HG03342 (cell line): ENCODE results near the gene PLCB2.

ENCODE experiments used
- ATAC-seq: cut with Tn5 transposase; IDR thresholded peaks from one replicate; pipeline ENCODE4 v1.9.1; 2021; ENCODE audit warnings: mild to moderate bottlenecking, moderate library complexity; ENCODE audit not compliant: unreplicated experiment

PLCB2 gene

GRCh38 chr15:40325700-40326099, 18.0 kb upstream of the PLCB2 start:
- ATAC-seq, result no peak

- ATAC-seq, result no peak
Observed at GRCh38 chr15:40325188-40325587, 17.5 kb upstream of the PLCB2 start.

- ATAC-seq, result peak; percentile 1
Observed at GRCh38 chr15:40323953-40324937, 16.5 kb upstream of the PLCB2 start.

GRCh38 chr15:40323239-40323952, 15.7 kb upstream of the PLCB2 start, which contains the start of gene INAFM2:
Gene INAFM2, plus strand, starts transcription at chr15:40323692. Its CDS starts 364 bp downstream, at chr15:40324056.
- peak; percentile 85 for ATAC-seq

- ATAC-seq, result no peak
Observed at GRCh38 chr15:40322531-40323238, 14.9 kb upstream of the PLCB2 start.

GRCh38 chr15:40320931-40321371, 13.2 kb upstream of the PLCB2 start:
- ATAC-seq, result no peak

GRCh38 chr15:40320409-40320808, 12.7 kb upstream of the PLCB2 start:
- ATAC-seq, result no peak

GRCh38 chr15:40317580-40317979, 9.8 kb upstream of the PLCB2 start:
- no peak for ATAC-seq

GRCh38 chr15:40316931-40317330, 9.2 kb upstream of the PLCB2 start:
- ATAC-seq, result no peak

- no peak for ATAC-seq
Observed at GRCh38 chr15:40314723-40315276, 7.1 kb upstream of the PLCB2 start.

GRCh38 chr15:40313531-40314398, 6.0 kb upstream of the PLCB2 start:
- no peak for ATAC-seq

GRCh38 chr15:40312370-40313158, 4.8 kb upstream of the PLCB2 start:
- ATAC-seq, result no peak

GRCh38 chr15:40310993-40311392, 3.3 kb upstream of the PLCB2 start:
- no peak for ATAC-seq

GRCh38 chr15:40310001-40310959, 2.5 kb upstream of the PLCB2 start:
- no peak for ATAC-seq

- no peak for ATAC-seq
Observed at GRCh38 chr15:40309344-40309862, 1.7 kb upstream of the PLCB2 start.

- ATAC-seq, result no peak
Observed at GRCh38 chr15:40306908-40307307, 827 bp downstream of the PLCB2 start.

GRCh38 chr15:40306371-40306770, 1.4 kb downstream of the PLCB2 start:
- no peak for ATAC-seq

- ATAC-seq, result no peak
Observed at GRCh38 chr15:40305281-40305680, 2.5 kb downstream of the PLCB2 start.
